Measurements from ENCODE around the gene PTPRR.

PTPRR gene

GRCh38 chr12:70638639-70639360, 281.7 kb downstream of the PTPRR start:
- FAIRE-seq, result no peak

- FAIRE-seq, result no peak
Observed at GRCh38 chr12:70637303-70638085, 283.0 kb downstream of the PTPRR start, which contains the start of gene PTPRB. TSS of gene PTPRB (minus strand) at chr12:70637429. CDS start at chr12:70637395, 34 bp downstream.

GRCh38 chr12:70635755-70636154, 284.8 kb downstream of the PTPRR start:
- FAIRE-seq, result no peak

GRCh38 chr12:70628701-70629480, 291.6 kb downstream of the PTPRR start:
- no peak for FAIRE-seq

GRCh38 chr12:70627677-70628076, 292.9 kb downstream of the PTPRR start:
- FAIRE-seq, result no peak

GRCh38 chr12:70626180-70626579, 294.4 kb downstream of the PTPRR start:
- FAIRE-seq, result no peak

- FAIRE-seq, result no peak
Observed at GRCh38 chr12:70619471-70620152, 300.9 kb downstream of the PTPRR start.

GRCh38 chr12:70618371-70618770, 302.2 kb downstream of the PTPRR start:
- FAIRE-seq, result no peak

- FAIRE-seq, result no peak
Observed at GRCh38 chr12:70617450-70617849, 303.1 kb downstream of the PTPRR start.

GRCh38 chr12:70615174-70615866, 305.2 kb downstream of the PTPRR start:
- FAIRE-seq, result no peak

GRCh38 chr12:70609739-70610491, 310.6 kb downstream of the PTPRR start:
- no peak for FAIRE-seq

- no peak for FAIRE-seq
Observed at GRCh38 chr12:70609203-70609602, 311.3 kb downstream of the PTPRR start.

- FAIRE-seq, result no peak
Observed at GRCh38 chr12:70608184-70608583, 312.4 kb downstream of the PTPRR start.

- no peak for FAIRE-seq
Observed at GRCh38 chr12:70607107-70607506, 313.4 kb downstream of the PTPRR start.

GRCh38 chr12:70605976-70606375, 314.6 kb downstream of the PTPRR start:
- FAIRE-seq, result no peak

GRCh38 chr12:70604662-70605061, 315.9 kb downstream of the PTPRR start:
- FAIRE-seq, result no peak

- FAIRE-seq, result no peak
Observed at GRCh38 chr12:70603044-70603443, 317.5 kb downstream of the PTPRR start.

GRCh38 chr12:70598467-70599193, 321.9 kb downstream of the PTPRR start:
- no peak for FAIRE-seq

GRCh38 chr12:70592664-70593063, 327.9 kb downstream of the PTPRR start:
- FAIRE-seq, result no peak

- FAIRE-seq, result no peak
Observed at GRCh38 chr12:70590549-70591226, 329.9 kb downstream of the PTPRR start.
